HG03571 (cell line): ENCODE measurements around the gene RALGAPA2.

ENCODE experiments used
- ATAC-seq: cut with Tn5 transposase; IDR thresholded peaks from one replicate; pipeline ENCODE4 v1.9.1; 2021; ENCODE audit not compliant: unreplicated experiment

Gene RALGAPA2

DNA sequence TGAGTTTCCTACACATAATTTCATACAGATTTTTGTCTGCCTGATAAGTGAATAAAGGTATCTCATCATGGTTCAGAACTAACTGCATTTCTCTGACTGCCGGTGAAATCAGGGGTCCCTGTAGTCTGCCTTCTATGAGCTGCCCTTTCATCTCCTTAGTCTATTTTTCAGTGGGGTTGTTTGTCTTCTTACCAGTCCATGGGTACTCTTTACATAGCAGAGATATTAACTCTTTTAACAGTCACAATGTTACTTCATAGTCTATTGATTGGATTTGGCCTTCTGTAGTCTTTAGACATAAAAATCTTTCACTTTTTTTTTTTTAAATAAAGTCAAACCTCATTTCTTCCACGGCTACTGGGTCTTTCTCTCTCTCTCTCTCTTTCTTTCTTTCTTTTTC is 79.8 kb downstream of the RALGAPA2 start:
- ATAC-seq: no peak

DNA sequence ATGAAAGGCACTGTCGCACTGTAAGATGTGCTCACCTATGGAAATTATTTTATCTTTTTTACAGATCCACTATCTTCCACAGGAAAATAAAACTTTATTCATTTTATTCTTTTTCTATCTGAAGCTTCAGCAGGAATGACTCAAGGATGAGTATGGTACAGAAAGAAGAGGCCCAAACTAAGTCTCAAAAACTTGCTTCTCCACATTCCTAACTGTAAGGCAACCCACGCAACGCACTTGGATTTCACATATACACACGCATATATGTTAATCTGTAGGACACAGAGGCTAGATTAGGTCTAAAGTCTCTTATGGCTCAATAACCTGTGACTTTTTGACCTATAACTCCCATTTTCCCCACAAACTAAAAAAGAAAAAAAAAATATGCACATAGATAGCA is 81.9 kb downstream of the RALGAPA2 start:
- ATAC-seq: no peak

DNA sequence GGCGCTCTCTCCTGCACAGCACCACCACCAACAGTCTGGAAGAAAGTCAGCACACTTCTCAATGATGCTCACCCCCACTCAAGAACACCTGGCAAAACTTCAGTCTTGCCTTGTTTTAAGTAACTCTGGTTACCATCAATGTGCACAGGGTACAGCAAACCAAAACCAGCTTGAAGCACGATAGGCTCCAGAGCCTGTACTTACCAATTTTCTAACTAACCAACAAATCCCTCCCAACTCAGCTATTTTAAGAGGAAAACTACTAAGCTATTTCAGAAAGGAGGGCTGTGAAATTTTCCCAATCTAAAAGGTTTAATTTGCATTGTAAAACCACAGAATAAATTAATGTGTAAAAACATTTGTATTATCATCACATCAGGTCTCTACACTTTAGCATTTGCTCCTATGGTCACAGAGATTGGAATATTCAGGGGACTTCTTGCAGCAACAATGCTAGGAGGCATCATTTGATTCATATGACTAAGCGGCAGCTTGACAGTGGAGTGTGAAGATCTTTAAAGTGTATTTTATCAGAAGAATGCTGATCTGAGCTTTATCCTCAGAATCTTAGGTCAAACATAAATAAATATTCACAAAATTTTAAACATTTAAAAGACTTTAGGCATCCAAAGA is 82.8 kb downstream of the RALGAPA2 start:
- no peak for ATAC-seq

GRCh38 chr20:20628314-20628713 is 84.1 kb downstream of the RALGAPA2 start:
- ATAC-seq: no peak

DNA sequence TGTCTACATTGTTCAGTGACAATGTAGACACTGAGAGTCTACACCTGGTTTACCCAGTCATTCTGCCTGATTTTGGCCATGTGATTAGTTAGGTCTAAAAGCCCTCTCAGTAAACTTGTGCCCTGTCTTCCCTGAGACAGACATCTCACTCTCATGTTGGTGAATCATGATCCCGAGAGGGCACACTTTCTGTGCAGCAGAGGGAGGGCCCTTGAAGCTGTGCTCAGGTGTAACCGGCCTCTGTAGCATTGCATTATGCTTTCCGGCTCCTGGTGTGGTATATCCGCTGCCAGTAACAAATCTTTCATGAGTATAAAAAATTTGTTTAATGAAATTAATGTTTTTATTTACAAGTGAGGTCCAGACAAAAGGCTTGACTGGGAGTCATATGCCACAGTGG is 85.0 kb downstream of the RALGAPA2 start:
- no peak for ATAC-seq

GRCh38 chr20:20624914-20625313 is 87.5 kb downstream of the RALGAPA2 start:
- ATAC-seq: no peak

DNA sequence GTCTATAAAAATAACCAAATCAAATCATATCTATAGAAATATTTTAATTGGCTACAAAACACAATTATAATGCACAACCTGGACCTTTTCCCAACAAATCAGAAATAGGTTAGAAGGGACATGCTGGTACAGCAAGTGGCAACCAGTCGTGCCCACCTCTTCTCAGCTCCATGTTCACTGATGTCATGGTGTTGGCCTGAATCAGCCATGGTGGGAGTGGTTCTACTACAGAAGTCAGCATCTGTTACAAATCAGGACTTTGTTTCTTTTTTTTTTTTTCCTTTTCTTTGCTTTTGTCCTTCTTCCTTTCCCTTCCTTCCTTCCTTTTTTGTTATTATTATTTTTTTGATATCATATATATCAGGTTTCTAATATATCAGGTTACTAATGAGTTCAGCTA is 91.2 kb downstream of the RALGAPA2 start:
- no peak for ATAC-seq

DNA sequence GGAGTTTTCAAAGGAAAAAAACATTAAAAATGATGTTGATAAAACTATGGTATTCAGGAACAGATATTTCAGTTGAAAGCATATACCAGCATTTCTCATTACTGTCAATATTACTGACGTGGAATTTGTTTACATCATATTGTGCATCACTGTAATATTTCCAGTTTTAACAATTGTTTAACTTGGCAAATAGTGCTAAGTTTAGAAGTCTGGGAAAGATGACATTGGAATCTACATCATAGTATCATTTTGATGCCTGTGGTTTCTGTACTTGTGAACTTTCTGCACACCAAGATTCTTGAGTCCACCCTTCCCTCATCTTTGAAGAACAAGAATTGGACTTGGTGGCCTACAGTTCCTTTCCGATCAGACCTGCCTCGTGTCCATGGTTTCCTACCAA is 98.1 kb downstream of the RALGAPA2 start:
- no peak for ATAC-seq

DNA sequence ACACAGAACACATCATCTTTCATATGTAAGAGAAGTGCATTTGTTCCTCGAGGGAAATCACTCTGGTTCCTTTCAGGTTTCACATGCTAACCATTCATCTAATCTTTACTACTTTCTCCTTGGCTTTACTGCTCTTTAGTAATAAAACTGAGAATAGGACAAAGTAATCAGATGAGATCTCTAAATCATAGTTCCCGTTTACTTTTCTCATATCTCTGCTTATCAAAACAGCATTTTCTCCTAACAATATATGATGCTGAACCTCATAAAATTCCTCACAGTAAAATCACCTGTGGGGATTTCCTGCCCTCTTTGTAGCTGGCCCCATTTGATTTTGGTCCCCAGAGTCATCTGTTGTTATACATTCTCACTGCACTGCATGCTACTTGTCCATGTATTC is 100.2 kb downstream of the RALGAPA2 start:
- ATAC-seq: no peak

DNA sequence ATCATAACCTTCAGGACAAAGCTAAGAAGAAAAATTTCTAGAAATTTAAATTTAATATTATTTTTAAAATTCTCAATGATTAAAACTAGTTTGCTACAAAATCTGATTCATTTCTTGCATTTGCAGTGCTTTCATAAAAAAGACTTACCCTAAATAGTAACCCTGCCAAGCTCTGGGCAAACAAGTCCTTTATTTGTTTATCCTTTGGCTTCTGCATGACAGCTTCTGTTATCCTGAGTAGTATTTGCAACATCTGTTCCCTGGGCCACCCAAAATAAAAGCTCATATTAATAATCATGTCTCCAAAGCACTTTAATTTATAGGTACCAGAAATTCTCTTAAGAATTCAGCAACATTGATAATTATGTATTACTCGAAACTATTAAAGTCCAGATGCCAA is 101.3 kb downstream of the RALGAPA2 start:
- no peak for ATAC-seq

- no peak for ATAC-seq
Measured at GRCh38 chr20:20609522-20609921, 102.9 kb downstream of the RALGAPA2 start.

GRCh38 chr20:20608641-20609040 is 103.8 kb downstream of the RALGAPA2 start:
- no peak for ATAC-seq

DNA sequence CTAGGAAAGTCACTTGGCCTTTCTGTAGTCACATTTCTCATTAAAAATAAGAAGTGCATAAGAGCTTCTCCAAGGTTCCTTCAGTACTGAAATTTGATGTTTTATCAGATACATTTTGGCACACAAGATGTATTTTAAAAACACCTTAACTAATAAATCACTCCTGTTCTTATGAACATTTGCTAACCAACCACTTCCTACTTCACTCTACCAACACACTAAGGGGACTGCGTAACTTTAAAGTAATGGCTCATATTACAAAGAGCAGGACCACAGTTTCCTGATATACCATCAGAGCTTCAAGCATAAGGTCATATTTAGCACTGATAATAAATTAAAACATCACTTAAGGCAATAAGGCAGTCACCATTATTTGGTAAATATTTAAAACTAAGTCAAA is 104.4 kb downstream of the RALGAPA2 start:
- ATAC-seq: no peak

DNA sequence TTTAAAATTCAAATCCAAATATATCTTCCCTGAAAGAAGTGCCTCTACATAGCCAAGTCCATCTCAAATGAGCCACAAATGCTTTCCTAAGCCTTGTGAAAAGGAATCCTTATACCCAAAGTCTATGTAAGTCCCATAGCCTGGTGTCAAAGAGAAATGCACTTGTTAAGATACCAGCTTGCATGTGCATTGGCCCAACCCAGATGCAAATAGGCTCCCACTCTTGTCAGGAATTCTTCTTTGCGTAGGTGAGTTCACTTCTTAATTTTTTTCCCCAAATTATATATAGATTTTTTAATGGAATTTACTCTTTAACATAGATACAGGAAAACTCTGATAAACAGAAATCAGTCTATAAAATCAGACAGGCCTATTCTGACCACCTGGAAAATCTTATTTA is 105.6 kb downstream of the RALGAPA2 start:
- no peak for ATAC-seq

GRCh38 chr20:20606050-20606449 is 106.4 kb downstream of the RALGAPA2 start:
- no peak for ATAC-seq

DNA sequence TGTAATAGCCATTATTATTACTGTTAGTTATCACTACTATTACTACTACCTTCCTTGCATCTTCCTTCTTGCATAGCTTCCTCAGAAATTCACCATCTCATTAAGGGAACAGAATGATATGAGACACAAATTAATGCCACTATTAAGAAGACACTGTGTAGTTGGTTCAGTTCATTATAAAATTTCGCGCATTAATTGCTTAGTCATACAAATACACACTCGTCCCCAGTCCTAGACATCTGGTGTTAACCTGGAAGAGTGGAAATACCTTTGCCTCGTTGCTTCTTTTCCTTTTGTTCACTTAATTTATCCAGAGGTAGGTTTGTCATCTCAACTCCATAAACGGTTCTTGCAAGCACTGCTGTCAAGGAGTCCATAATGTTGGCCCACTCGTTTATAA is 107.5 kb downstream of the RALGAPA2 start:
- no peak for ATAC-seq

DNA sequence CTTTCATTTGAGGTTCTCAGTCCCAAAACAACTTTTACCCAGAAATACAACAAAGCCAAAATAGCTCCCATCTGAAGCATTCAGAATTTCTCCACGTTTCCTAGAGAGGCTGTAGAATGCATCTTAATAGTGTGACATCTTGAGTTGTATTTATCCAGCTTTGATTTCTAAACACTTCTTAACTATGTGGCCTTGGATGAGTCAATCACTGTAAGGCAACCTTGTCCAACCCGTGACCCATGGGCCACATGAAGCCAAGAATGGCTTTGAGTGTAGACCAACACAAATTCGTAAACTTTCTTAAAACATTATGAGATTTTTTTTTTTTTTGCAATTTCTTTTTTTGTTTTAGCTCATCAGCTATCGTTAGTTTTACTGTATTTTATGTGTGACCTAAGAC is 108.1 kb downstream of the RALGAPA2 start:
- no peak for ATAC-seq

DNA sequence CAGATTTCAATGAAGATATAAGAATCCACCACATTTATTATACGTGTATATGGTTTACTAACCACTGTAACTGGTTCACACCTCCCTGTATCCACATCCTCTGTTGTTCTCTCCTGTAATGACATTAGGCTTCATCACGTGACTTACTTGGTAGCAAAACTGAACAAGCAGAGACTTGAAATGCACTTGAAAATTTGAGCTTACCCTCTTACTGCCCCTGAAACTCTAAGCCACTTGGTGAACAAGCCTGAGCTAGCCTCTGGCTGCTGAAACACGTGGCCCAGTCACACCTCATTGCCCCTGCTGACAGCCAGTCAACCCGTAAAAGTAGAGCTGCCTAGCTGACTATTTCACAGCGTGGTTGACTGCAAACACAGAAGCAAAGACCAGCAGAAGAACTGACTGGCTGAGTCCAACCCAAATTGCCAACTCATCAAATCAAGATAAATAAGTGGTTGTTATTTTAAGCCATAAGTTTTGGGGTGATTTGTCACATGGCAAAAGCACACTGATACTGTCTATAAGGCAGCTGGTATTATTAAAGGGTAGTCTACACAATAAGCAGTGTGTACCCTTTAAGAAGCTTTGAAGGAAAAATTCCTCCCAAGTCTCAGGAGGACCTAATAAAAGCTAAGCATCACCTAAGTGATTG is 109.0 kb downstream of the RALGAPA2 start:
- peak; percentile 98 for ATAC-seq

DNA sequence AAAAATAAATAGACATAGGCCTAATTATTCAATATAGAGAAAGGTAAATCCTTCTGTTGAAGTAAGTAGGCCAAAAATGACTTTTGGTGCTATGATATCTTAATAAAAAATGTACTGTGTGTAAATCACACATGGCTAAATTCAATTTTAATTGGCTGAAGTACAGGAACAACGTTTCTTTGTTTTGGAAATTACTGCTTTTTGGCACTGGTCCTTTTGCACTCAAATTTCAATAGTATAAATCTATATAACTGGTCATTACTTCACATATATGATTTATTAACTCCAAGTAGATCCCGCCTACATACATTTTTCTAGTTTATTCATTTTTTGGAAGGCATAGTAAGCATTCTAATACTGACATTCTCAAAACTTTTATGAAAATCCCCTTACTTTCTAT is 114.5 kb downstream of the RALGAPA2 start:
- ATAC-seq: no peak

- ATAC-seq: no peak
Measured at GRCh38 chr20:20594171-20594530, 118.3 kb downstream of the RALGAPA2 start.

GRCh38 chr20:20593447-20594170 is 118.8 kb downstream of the RALGAPA2 start:
- no peak for ATAC-seq

DNA sequence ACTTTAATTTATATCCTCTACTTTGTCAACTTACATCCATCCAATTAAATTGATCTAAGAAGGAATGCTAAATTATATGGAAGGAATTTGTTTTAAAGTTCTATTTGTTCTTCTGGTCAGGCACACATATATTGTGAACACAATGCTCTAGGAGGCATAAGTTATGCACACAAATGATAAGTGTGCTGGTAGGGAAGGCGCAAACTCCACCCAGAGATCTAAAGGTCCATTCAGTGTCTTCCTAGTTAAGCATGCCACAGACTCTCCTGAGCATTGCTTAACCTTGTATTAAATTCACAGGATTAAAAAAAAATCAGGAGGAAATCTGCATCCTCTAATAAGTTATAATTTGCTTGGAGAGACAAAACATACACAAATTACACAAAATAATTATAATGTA is 127.3 kb downstream of the RALGAPA2 start:
- no peak for ATAC-seq
